Ovary (tissue), 3 donors: ENCODE measurements around the gene PAQR5.

Experiments used
- CTCF ChIP-seq, 3 donors: fragments of 450-650 bp in 2 of 3; fragments of 200-600 bp in 1 of 3; IDR thresholded peaks; one replicate each; pipeline versions ENCODE4 v1.5.1 to v1.8.0; 2016 to 2022; ENCODE audit warnings: antibody characterized with exemption in 3 of 3, mild to moderate bottlenecking in 1 of 3
- EP300 ChIP-seq: sonication (generic); formaldehyde crosslinking; IDR thresholded peaks from one replicate; pipeline ENCODE4 v1.6.1; 2017; ENCODE audit warnings: antibody characterized with exemption
- POLR2A ChIP-seq: fragments of 450-650 bp; IDR thresholded peaks from one replicate; pipeline ENCODE4 v1.6.1; 2017; ENCODE audit warnings: antibody characterized with exemption, mild to moderate bottlenecking, moderate library complexity
- donor health status: DM: no; HTN: no; CAD: no.

- TF ChIP-seq CTCF (IDR thresholded peaks at IDR 0.05) = no peak
- TF ChIP-seq POLR2A = no peak
- no peak for TF ChIP-seq EP300
These were observed 125.3 kb downstream of the PAQR5 start for GRCh38 chr15:69424001-69424400.
